ENCODE measurements around the gene NOS1. TPM values are rescaled to one million over a fixed set of nuclear protein-coding genes. Genes with fewer than 3 reads are reported as not detected.

The NOS1 gene
- total RNA-seq, 1 experiment from 2014 or later: 2.3 TPM

DNA sequence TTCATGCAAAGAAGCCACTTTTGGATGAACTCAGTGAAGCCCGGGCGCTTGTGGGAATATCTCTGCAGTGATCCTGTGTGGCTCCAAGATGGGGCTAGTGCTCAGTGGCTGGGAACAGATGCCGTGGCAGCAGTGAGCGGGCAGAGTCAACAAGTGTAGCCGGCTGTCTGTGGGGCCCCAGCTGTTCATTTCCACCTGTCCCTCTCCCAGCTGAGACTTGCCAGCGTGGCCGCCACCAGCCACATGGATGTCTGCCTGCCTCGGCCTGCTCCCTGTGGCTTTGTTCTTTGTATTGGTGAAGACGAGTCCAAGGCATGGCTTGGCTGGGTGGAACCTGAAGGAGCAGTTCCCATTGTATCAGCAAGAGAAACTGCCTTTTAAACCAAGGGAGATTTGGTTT is 77.3 kb downstream of the NOS1 start:
- Histone ChIP-seq H2BK120ac (ENCODE audit: low read depth, low read length, poor library complexity, severe bottlenecking) (no peak overlapping the region), H3K14ac (ENCODE audit: insufficient read depth, low read length) (no peak overlapping the region), H3K18ac (ENCODE audit: insufficient read length, low read depth, low read length) (no peak overlapping the region), H3K4me2 (ENCODE audit: insufficient read depth, insufficient read length, low read length) (no peak overlapping the region), H2BK15ac (ENCODE audit: low read depth, low read length) (no peak overlapping the region), H4K20me1 (ENCODE audit: control insufficient read depth, insufficient read depth, insufficient read length) (no peaks in the 10 kb centered on the region), H2BK12ac (ENCODE audit: insufficient read length, low read depth, low read length) (no peak overlapping the region), H2AK5ac (ENCODE audit: insufficient read length, low read length) (no peak overlapping the region), H3K27ac (ENCODE audit: insufficient read length, low read depth, low read length) (no peak overlapping the region), H3T11ph (ENCODE audit: low read length) (no peak overlapping the region), H3K23me2 (ENCODE audit: insufficient read length, low read depth, low read length, poor library complexity, severe bottlenecking) (no peaks in the 10 kb centered on the region), H4K8ac (replicated peaks; ENCODE audit: insufficient read length, low read depth, low read length) (no peak overlapping the region), H3K9ac (ENCODE audit: extremely low read depth, insufficient read length, low read length) (no peak overlapping the region), H3K4me1 (ENCODE audit: insufficient read depth, low read length) (peaks cover 3% of the 10 kb centered on the region; the same call in 1 of the 2 replicates), H3K79me1 (ENCODE audit: insufficient read depth, low read depth, low read length, poor library complexity, severe bottlenecking) (no peaks in the 10 kb centered on the region), H3K23ac (ENCODE audit: insufficient read length, low read depth, low read length) (no peak overlapping the region), H3K4ac (ENCODE audit: low read depth, low read length) (no peak overlapping the region), H4K91ac (ENCODE audit: insufficient read length, low read depth, low read length) (no peak overlapping the region), H3K27me3 (ENCODE audit: insufficient read depth, low read length) (no peaks in the 10 kb centered on the region), H3K79me2 (ENCODE audit: insufficient read depth, low read length) (no peaks in the 10 kb centered on the region), H2AFZ (ENCODE audit: low read length) (no peak overlapping the region), H4K5ac (ENCODE audit: insufficient read length, low read depth, low read length) (no peak overlapping the region), H2BK20ac (ENCODE audit: low read depth, low read length, poor library complexity, severe bottlenecking) (no peak overlapping the region), H3K9me3 (ENCODE audit: control insufficient read depth, low read depth, low read length) (no peaks in the 10 kb centered on the region), H3K56ac (ENCODE audit: insufficient read length, low read depth, low read length) (no peak overlapping the region), H2BK5ac (ENCODE audit: insufficient read length, low read length) (no peak overlapping the region)
- WGBS (ENCODE audit: extremely low coverage, insufficient read length, low lambda C conversion rate): no CpG with 5 or more reads among the region's 9 CpGs
- Mint-ChIP-seq H3K4me1 (peaks cover 12 to 13% of the 10 kb centered on the region in 2 experiments), H3K27ac (peak overlapping the region in 1 of 3 experiments; percentile 53; a peak in 1 of 7 replicates), H3K36me3 (ENCODE audit: insufficient read depth in 1 of 3, low read depth in 3 of 3) (peaks cover 3 to 12% (median 6%) of the 10 kb centered on the region in 3 experiments; a peak in 6 of 7 replicates), H3K9me3 (peaks cover 2 to 6% of the 10 kb centered on the region in 2 experiments), H3K4me3 (no peak overlapping the region), H3K27me3 (ENCODE audit: low read depth) (no peaks in the 10 kb centered on the region)
- TF ChIP-seq, protein P1, sequence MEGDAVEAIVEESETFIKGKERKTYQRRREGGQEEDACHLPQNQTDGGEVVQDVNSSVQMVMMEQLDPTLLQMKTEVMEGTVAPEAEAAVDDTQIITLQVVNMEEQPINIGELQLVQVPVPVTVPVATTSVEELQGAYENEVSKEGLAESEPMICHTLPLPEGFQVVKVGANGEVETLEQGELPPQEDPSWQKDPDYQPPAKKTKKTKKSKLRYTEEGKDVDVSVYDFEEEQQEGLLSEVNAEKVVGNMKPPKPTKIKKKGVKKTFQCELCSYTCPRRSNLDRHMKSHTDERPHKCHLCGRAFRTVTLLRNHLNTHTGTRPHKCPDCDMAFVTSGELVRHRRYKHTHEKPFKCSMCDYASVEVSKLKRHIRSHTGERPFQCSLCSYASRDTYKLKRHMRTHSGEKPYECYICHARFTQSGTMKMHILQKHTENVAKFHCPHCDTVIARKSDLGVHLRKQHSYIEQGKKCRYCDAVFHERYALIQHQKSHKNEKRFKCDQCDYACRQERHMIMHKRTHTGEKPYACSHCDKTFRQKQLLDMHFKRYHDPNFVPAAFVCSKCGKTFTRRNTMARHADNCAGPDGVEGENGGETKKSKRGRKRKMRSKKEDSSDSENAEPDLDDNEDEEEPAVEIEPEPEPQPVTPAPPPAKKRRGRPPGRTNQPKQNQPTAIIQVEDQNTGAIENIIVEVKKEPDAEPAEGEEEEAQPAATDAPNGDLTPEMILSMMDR (conservative IDR thresholded peaks at IDR 0.05): no peak
- DNase-seq: no peak
